A549 (cell line): ENCODE measurements around the gene LHFPL2. TPM values are rescaled to one million over a fixed set of nuclear protein-coding genes. Genes with fewer than 3 reads are reported as not detected.
A peak's percentile ranks its signal among the peaks of the same experiment; 100 is the strongest.
"Not testable (repeated sequence)": the region's sequence is repeated elsewhere in the genome, so short reads cannot be mapped to it uniquely, and the experiment has no call there.

Experiments used
- ATAC-seq, 2 experiments: fragments of 200-7000 bp in 1 of 2; fragments of >200 bp in 1 of 2; cut with Nextera tagmentation in 1 of 2; cut with Tn5 transposase in 1 of 2; 3 replicates each; pipeline versions ENCODE4 v1.8.0 to v1.9.1; 2018 to 2020; ENCODE audit warnings: mild to moderate bottlenecking in 1 of 2, moderate library complexity in 1 of 2
- CTCF ChIA-PET: fragments of 300-600 bp; sonication (Branson Sonifier 250); formaldehyde crosslinking; extraction: SDS; loops from one replicate; lab custom pipeline; 2021; ENCODE audit warnings: antibody characterized with exemption, inconsistent platforms; lab: Yijun Ruan, JAX
- POLR2A ChIA-PET: fragments of 350-600 bp; formaldehyde crosslinking; extraction: SDS; loops from one replicate; lab custom pipeline; 2021; ENCODE audit warnings: antibody characterized with exemption, inconsistent platforms; lab: Yijun Ruan, JAX
- DNase-seq, 2 experiments: peaks; one replicate each; pipeline versions ENCODE4 v3.0.0 to v3.0.0-alpha.2; 2011 to 2016; ENCODE audit warnings: low read depth in 1 of 2, low spot score in 1 of 2
- FAIRE-seq: peaks from 2 replicates; lab custom pipeline; 2011; peaks lifted over from hg19 to GRCh38; lab: Jason Lieb, UNC
- H3K27ac ChIP-seq, 2 experiments: fragments of >200 bp; sonication (Bioruptor Twin); formaldehyde crosslinking; 3 replicates each; pipeline ENCODE4 v1.5.1; 2016 to 2017
- H3K4me1 ChIP-seq: fragments of >200 bp; sonication (Bioruptor Twin); formaldehyde crosslinking; 3 replicates; pipeline ENCODE4 v1.6.1; 2016
- H3K4me2 ChIP-seq: fragments of >200 bp; sonication (Bioruptor Twin); formaldehyde crosslinking; 3 replicates; pipeline ENCODE4 v1.6.1; 2016
- H3K4me3 ChIP-seq: fragments of >200 bp; sonication (Bioruptor Twin); formaldehyde crosslinking; 3 replicates; pipeline ENCODE4 v1.5.1; 2016
- H3K9me3 ChIP-seq: fragments of >200 bp; sonication (Bioruptor Twin); formaldehyde crosslinking; 3 replicates; pipeline ENCODE4 v1.6.1; 2016
- CBX8 ChIP-seq: fragments of 200-600 bp; sonication (generic); IDR thresholded peaks from 2 replicates; pipeline ENCODE4 v1.6.1; 2016
- CHD2 ChIP-seq: fragments of 150-350 bp; IDR thresholded peaks from 2 replicates; pipeline ENCODE4 v1.6.1; 2014; ENCODE audit warnings: low read length; ENCODE audit not compliant: partially characterized antibody
- CHD4 ChIP-seq: fragments of 200-600 bp; sonication (generic); IDR thresholded peaks from 2 replicates; pipeline ENCODE4 v1.6.1; 2016; ENCODE audit warnings: antibody characterized with exemption, mild to moderate bottlenecking, borderline replicate concordance
- EHF ChIP-seq: fragments of 250-450 bp; sonication (Bioruptor Pico); IDR thresholded peaks from 2 replicates; pipeline ENCODE4 v1.5.0; 2020; ENCODE audit warnings: mild to moderate bottlenecking
- EP300 ChIP-seq, 2 experiments: fragments of >200 bp; sonication (Bioruptor Twin); formaldehyde crosslinking; IDR thresholded peaks; 2 replicates in 1 of 2; 3 replicates in 1 of 2; pipeline ENCODE4 v1.6.1; 2016 to 2017
- HOXB13 ChIP-seq: fragments of 250-450 bp; sonication (Bioruptor Pico); IDR thresholded peaks from 2 replicates; pipeline ENCODE4 v1.5.0; 2020; ENCODE audit warnings: low read depth, mild to moderate bottlenecking, moderate library complexity
- NFE2L2 ChIP-seq: fragments of 150-350 bp; conservative IDR thresholded peaks from 2 replicates; pipeline ENCODE4 v1.6.1; 2014; ENCODE audit warnings: low read length
- PHF8 ChIP-seq: fragments of 200-600 bp; sonication (generic); IDR thresholded peaks from 2 replicates; pipeline ENCODE4 v1.6.1; 2016; ENCODE audit warnings: low read depth, mild to moderate bottlenecking, antibody characterized with exemption, moderate library complexity, borderline replicate concordance
- RAD21 ChIP-seq, 2 experiments: fragments of >200 bp in 1 of 2; sonication (Bioruptor Twin) in 1 of 2; formaldehyde crosslinking in 1 of 2; IDR thresholded peaks in 1 of 2; conservative IDR thresholded peaks in 1 of 2; 2 replicates in 1 of 2; 3 replicates in 1 of 2; pipeline ENCODE4 v1.6.1; 2012 to 2018; ENCODE audit warnings: inconsistent platforms in 1 of 2
- RCOR1 ChIP-seq: fragments of 150-350 bp; IDR thresholded peaks from 2 replicates; pipeline ENCODE4 v1.6.1; 2014; ENCODE audit warnings: antibody characterized with exemption, low read length, low read depth
- RFX5 ChIP-seq: fragments of 450-650 bp; IDR thresholded peaks from 2 replicates; pipeline ENCODE4 v1.7.1; 2014; ENCODE audit warnings: antibody characterized with exemption, mild to moderate bottlenecking, moderate library complexity
- TFCP2L1 ChIP-seq: fragments of 250-450 bp; sonication (Bioruptor Pico); IDR thresholded peaks from 2 replicates; pipeline ENCODE4 v1.5.0; 2021; ENCODE audit warnings: mild to moderate bottlenecking
- TP53 ChIP-seq: fragments of 250-450 bp; sonication (Bioruptor Pico); IDR thresholded peaks from 2 replicates; pipeline ENCODE4 v1.5.0; 2021; ENCODE audit warnings: mild to moderate bottlenecking, moderate library complexity
- ZFP36 ChIP-seq: fragments of 450-650 bp; IDR thresholded peaks from 2 replicates; pipeline ENCODE4 v1.6.1; 2014; ENCODE audit warnings: borderline replicate concordance; ENCODE audit not compliant: partially characterized antibody
- WGBS: methylation state at CpG from one replicate; pipeline ENCODE4 v1.1.6; 2017; ENCODE audit errors: missing lambda C conversion rate; 5-methylcytosine and 5-hydroxymethylcytosine counted together
- polyA plus RNA-seq, 4 experiments: library from polyadenylated mRNA; depleted of rRNA in 3 of 4; stranded (reverse); fragments of >200 nt; fragmentation: RNase III in 1 of 4; extraction: RNeasy Plus Mini Kit Qiagen cat#74134 plus additional on column Dnase treatment in 1 of 4; gene quantifications; 2 replicates in 3 of 4; 3 replicates in 1 of 4; pipeline ENCODE4 v1.2.3, GENCODE V29; 2011 to 2017
- TF ChIP-seq, protein P1 (sequence below): fragments of >200 bp; sonication (Bioruptor Twin); formaldehyde crosslinking; IDR thresholded peaks from 3 replicates; pipeline ENCODE4 v1.6.1; 2016

Gene LHFPL2
- polyA plus RNA-seq, 2 of the 4 experiments (the other 2 are of a cell fraction) = 24.9 to 41.7 TPM

DNA sequence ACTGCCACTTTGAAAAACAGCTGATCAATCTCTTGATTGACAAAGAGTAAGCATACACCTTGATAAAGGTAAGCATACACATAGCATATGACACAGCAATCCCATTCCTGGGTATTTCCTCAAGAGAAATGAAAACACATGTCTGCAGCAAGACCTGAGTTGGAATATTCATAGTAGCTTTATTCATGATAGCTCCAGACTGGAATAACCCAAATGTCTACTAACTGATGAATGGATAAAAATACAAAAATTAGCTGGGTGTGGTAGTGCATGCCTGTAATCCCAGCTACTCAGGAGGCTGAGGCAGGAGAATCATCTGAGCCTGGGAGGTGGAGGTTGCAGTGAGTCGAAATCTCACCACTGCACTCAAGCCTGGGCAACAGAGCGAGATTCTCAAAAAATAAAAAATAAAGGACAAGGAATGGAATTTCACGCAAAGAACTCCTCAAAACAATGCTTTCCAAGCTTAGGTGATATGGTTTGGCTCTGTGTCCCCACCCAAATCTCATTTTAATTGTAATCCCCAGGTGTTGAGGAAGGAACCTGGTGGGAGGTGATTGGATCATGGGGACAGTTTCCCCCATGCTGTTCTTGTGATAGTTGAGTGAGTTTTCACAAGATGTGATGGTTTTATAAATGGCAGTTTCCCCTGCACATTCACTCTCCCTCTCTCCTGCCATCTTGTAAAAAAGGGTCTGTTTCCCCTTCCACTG is 41.1 kb upstream of the LHFPL2 start (continued):
- no peak for TF ChIP-seq ZFP36
- TF ChIP-seq, all 56 proteins: peak for 0

DNA sequence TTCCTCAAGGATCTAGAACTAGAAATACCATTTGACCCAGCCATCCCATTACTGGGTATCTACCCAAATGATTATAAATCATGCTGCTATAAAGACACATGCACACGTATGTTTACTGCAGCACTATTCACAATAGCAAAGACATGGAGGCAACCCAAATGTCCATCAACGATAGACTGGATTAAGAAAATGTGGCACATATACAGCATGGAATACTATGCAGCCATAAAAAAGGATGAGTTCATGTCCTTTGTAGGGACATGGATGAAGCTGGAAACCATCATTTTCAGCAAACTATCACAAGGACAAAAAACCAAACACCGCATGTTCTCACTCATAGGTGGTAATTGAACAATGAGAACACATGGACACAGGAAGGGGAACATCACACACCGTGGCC is 38.9 kb upstream of the LHFPL2 start:
- H3K4me3 ChIP-seq, FAIRE-seq, H3K27ac ChIP-seq, H3K4me2 ChIP-seq, DNase-seq, H3K9me3 ChIP-seq, H3K4me1 ChIP-seq, POLR2A ChIA-PET, ATAC-seq: not testable (repeated sequence)
- 66% methylated on average over 4 of the region's 4 CpGs for WGBS
- CTCF ChIA-PET = interaction anchor here (0.6 kb wide), 1 partner anchor 215 kb away, joined by 3 read pairs; no protein-coding TSS in a partner anchor

DNA sequence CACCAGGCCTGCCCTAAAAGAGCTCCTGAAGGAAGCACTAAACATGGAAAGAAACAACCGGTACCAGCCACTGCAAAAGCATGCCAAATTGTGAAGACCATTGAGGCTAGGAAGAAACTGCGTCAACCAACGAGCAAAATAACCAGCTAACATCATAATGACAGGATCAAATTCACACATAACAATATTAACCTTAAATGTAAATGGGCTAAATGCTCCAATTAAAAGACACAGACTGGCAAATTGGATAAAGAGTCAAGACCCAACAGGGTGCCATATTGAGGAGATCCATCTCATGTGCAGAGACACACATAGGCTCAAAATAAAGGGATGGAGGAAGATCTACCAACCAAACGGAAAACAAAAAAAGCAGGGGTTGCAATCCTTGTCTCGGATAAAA is 35.3 kb upstream of the LHFPL2 start:
- POLR2A ChIA-PET, CTCF ChIA-PET, FAIRE-seq, H3K4me3 ChIP-seq, H3K4me2 ChIP-seq, H3K4me1 ChIP-seq, DNase-seq, H3K27ac ChIP-seq, ATAC-seq, H3K9me3 ChIP-seq: not testable (repeated sequence)
- 88% methylated on average over 5 of the region's 5 CpGs for WGBS

DNA sequence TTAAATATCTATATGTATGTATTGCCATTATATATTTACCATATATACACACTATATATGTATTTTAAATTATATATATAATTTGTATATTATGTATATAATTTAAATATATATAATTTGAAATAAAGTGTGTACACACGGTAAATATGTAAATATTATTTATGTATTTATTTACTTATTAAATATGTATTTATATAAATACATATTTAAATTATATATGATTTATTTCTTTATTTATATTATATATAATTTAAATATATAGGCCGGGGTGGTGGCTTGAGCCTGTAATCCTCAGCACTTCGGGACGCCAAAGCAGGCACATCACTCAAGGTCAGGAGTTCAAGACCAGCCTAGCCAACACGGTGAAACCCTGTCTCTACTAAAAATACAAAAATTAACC is 31.3 kb upstream of the LHFPL2 start:
- peaks cover 34% of the 10 kb centered on the region for H3K4me1 ChIP-seq
- TF ChIP-seq TP53 (CRISPR knock-in tag) (no peak), TFCP2L1 (CRISPR knock-in tag) (no peak), RCOR1 (no peak), HOXB13 (CRISPR knock-in tag) (no peak)
- TF ChIP-seq, protein P1, sequence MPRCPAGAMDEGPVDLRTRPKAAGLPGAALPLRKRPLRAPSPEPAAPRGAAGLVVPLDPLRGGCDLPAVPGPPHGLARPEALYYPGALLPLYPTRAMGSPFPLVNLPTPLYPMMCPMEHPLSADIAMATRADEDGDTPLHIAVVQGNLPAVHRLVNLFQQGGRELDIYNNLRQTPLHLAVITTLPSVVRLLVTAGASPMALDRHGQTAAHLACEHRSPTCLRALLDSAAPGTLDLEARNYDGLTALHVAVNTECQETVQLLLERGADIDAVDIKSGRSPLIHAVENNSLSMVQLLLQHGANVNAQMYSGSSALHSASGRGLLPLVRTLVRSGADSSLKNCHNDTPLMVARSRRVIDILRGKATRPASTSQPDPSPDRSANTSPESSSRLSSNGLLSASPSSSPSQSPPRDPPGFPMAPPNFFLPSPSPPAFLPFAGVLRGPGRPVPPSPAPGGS = no peak
- TF ChIP-seq, all 56 proteins: peak for 0
- H3K4me3 ChIP-seq = no peak overlapping the region
- WGBS = 83% methylated on average over 5 of the region's 5 CpGs
- H3K27ac ChIP-seq = no peak overlapping the region
- no peak overlapping the region for H3K4me2 ChIP-seq
- FAIRE-seq (no peak), ATAC-seq (no peak), DNase-seq (no peak)
- ChIA-PET CTCF (no interaction called here), POLR2A (no interaction called here)
- 0 out of 3 replicates have a peak, but pooled peaks cover 3% of the 10 kb centered on the region for H3K9me3 ChIP-seq

DNA sequence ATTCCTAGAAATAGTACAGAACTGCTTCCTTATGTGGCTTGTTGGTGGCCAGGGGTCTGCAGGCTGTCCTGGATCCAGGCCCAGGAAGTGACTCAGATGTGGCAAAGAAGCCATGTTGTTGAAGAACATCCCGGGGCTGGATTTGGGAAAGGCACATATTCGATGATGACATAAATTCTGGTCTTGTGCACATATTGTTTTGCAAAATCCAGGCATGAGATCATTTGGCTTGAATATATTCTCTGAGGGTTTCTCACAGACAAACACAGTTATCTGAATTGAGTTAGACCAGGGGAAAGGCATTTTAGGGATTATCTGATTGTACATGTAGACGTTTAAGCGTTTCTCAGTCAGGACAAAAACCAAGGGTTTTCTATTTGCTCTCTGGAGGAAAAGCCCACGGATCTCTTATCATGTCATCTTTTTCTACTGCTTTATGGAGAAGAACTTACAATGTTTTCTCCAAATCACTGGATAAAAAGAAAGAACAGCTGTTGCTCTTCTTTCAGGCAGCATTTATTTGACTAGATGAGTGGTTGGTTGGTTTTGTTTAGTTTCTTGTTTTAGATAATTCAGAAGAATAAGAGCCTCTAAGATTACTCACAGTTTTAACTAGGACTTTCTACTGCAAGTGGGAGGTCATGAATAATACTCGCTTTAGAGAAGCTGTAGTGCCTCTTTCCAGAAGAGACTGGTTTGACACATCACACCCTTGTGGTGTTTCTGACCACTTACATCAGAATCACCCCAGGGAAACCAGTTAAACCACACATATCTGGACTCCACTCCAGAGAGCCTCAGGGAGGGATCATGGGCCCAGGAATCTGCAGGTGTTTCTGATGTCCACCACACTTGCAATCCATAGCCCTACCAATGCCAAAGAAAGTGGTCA is 29.5 kb upstream of the LHFPL2 start:
- H3K27ac ChIP-seq = peak overlapping the region; percentile 47 to 69
- WGBS = 64% methylated on average over 6 of the region's 6 CpGs
- H3K9me3 ChIP-seq = 0 out of 3 replicates have a peak, but pooled peaks cover 3% of the 10 kb centered on the region
- H3K4me2 ChIP-seq = peak overlapping the region; percentile 15; the same call in 2 of the 3 replicates
- H3K4me1 ChIP-seq = peaks cover 34% of the 10 kb centered on the region
- FAIRE-seq = no peak
- ChIA-PET POLR2A (interaction anchor here (1.0 kb wide), 2 partner anchors 30 to 31 kb away, joined by 3 read pairs; partner anchors contain the start of gene LHFPL2), CTCF (interaction anchor here (2.1 kb wide), 1 partner anchor 287 kb away, joined by 6 read pairs; no protein-coding TSS in a partner anchor)
- DNase-seq = peak in 1 of 2 experiments; percentile 45
- TF ChIP-seq EP300 (IDR thresholded peaks at IDR 0.05) (0 out of 5 replicates have a peak, but pooled peaks of 1 of the 2 experiments have one; percentile 14), RAD21 (conservative IDR thresholded peaks at IDR 0.05 in 1 of 2, IDR thresholded peaks at IDR 0.05 in 1 of 2) (0 out of 5 replicates have a peak, but pooled peaks of 1 of the 2 experiments have one; percentile 10), PHF8 (no peak), CBX8 (no peak), EHF (no peak), CHD2 (no peak), RFX5 (no peak), NFE2L2 (no peak), CHD4 (no peak)
- H3K4me3 ChIP-seq = no peak overlapping the region
- peak; percentile 76 to 93 for ATAC-seq
